Hepatocyte (in vitro differentiated cells): ENCODE data around the gene FOXO3. TPM values are rescaled to one million over a fixed set of nuclear protein-coding genes. Genes with fewer than 3 reads are reported as not detected.

Experiments
- DNase-seq: peaks from one replicate; pipeline ENCODE4 v3.0.0-alpha.2; 2016; ENCODE audit warnings: low spot score
- H2AFZ ChIP-seq: fragments of 200-600 bp; sonication (generic); 2 replicates; pipeline ENCODE4 v1.6.0; 2016; ENCODE audit warnings: antibody characterized with exemption, mild to moderate bottlenecking
- H3K27ac ChIP-seq: fragments of 200-600 bp; sonication (generic); 2 replicates; pipeline ENCODE4 v1.5.1; 2016; ENCODE audit warnings: mild to moderate bottlenecking
- H3K27me3 ChIP-seq: fragments of 200-600 bp; sonication (generic); 2 replicates; pipeline ENCODE4 v1.6.1; 2016
- H3K36me3 ChIP-seq: fragments of 200-600 bp; sonication (generic); replicated peaks from 2 replicates; pipeline ENCODE4 v1.5.1; 2016; ENCODE audit warnings: low read depth; ENCODE audit not compliant: insufficient read depth
- H3K4me1 ChIP-seq: fragments of 200-600 bp; sonication (generic); 2 replicates; pipeline ENCODE4 v1.5.1; 2016; ENCODE audit warnings: mild to moderate bottlenecking, moderate library complexity; ENCODE audit not compliant: insufficient read depth
- H3K4me2 ChIP-seq: fragments of 200-600 bp; sonication (generic); 2 replicates; pipeline ENCODE4 v1.6.0; 2016
- H3K4me3 ChIP-seq: fragments of 200-600 bp; sonication (generic); 2 replicates; pipeline ENCODE4 v1.5.1; 2016; ENCODE audit warnings: mild to moderate bottlenecking
- H3K79me2 ChIP-seq: fragments of 200-600 bp; sonication (generic); 2 replicates; pipeline ENCODE4 v1.6.0; 2017; ENCODE audit warnings: mild to moderate bottlenecking
- H3K9me2 ChIP-seq: fragments of 200-600 bp; sonication (generic); replicated peaks from 2 replicates; pipeline ENCODE4 v1.6.0; 2017; ENCODE audit warnings: mild to moderate bottlenecking; ENCODE audit not compliant: insufficient read depth
- H3K9me3 ChIP-seq: fragments of 200-600 bp; sonication (generic); 2 replicates; pipeline ENCODE4 v1.5.1; 2016; ENCODE audit warnings: low read depth, mild to moderate bottlenecking
- H4K20me1 ChIP-seq: fragments of 200-600 bp; sonication (generic); 2 replicates; pipeline ENCODE4 v1.6.0; 2016; ENCODE audit warnings: mild to moderate bottlenecking; ENCODE audit not compliant: insufficient read depth, poor library complexity, severe bottlenecking
- EZH2 ChIP-seq: fragments of 200-600 bp; sonication (generic); IDR thresholded peaks from 2 replicates; pipeline ENCODE4 v1.6.1; 2016; ENCODE audit warnings: antibody characterized with exemption, mild to moderate bottlenecking, borderline replicate concordance
- EZH2phosphoT487 ChIP-seq: fragments of 200-600 bp; sonication (generic); IDR thresholded peaks from one replicate; pipeline ENCODE4 v1.6.1; 2018; ENCODE audit warnings: antibody characterized with exemption, mild to moderate bottlenecking, low read depth, moderate library complexity; ENCODE audit not compliant: unreplicated experiment, severe bottlenecking
- WGBS: methylation state at CpG from one replicate; pipeline ENCODE4 v1.1.6; 2016; ENCODE audit warnings: low lambda C conversion rate; ENCODE audit errors: missing lambda C conversion rate; 5-methylcytosine and 5-hydroxymethylcytosine counted together
- polyA plus RNA-seq: library from polyadenylated mRNA; unstranded; fragments of >200 nt; fragmentation: Nextera tagmentation; extraction: Ambion mirVana; gene quantifications from 2 replicates; pipeline ENCODE4 v1.2.1, GENCODE V29; 2016
- total RNA-seq: library from RNA; depleted of rRNA; stranded (reverse); fragments of >200 nt; gene quantifications from 2 replicates; pipeline ENCODE4 v1.2.3, GENCODE V29; 2014
- TF ChIP-seq, protein P1 (sequence below): fragments of 200-600 bp; sonication (generic); IDR thresholded peaks from 2 replicates; pipeline ENCODE4 v1.5.1; 2016; ENCODE audit warnings: antibody characterized with exemption, mild to moderate bottlenecking; ENCODE audit not compliant: poor library complexity

The FOXO3 gene
- total RNA-seq: 51.0 and 54.9 TPM in 2 replicates
- polyA plus RNA-seq: 44.6 and 50.1 TPM in 2 replicates

DNA sequence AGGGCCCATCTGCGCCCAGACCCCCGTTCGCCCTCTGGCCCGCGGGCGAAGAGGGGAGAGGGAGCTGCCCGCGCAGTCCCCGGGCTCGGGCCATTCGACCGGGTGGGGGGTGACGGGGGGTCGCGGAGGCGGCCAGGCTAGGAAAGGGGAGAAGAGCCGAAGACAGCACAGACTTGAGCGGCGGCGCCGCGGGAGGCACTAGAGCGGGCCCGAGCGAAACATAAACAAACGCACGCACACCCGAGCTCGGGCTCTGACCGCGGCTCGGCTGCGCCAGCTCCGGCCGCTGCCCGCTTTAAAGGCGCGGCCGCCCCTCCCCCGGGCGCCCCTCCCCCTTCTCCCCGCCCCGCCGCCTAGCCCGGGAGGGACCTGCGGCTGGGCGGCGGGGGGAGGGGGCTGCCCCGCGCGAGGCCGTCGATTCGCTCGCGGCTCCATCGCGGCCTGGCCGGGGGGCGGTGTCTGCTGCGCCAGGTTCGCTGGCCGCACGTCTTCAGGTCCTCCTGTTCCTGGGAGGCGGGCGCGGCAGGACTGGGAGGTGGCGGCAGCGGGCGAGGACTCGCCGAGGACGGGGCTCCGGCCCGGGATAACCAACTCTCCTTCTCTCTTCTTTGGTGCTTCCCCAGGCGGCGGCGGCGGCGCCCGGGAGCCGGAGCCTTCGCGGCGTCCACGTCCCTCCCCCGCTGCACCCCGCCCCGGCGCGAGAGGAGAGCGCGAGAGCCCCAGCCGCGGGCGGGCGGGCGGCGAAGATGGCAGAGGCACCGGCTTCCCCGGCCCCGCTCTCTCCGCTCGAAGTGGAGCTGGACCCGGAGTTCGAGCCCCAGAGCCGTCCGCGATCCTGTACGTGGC, at the start of gene FOXO3:
Gene FOXO3, plus strand, starts transcription at position 455 of the 846 bp plus-strand sequence. Its CDS starts 292 bp downstream, at position 747.
- TF ChIP-seq, protein P1, sequence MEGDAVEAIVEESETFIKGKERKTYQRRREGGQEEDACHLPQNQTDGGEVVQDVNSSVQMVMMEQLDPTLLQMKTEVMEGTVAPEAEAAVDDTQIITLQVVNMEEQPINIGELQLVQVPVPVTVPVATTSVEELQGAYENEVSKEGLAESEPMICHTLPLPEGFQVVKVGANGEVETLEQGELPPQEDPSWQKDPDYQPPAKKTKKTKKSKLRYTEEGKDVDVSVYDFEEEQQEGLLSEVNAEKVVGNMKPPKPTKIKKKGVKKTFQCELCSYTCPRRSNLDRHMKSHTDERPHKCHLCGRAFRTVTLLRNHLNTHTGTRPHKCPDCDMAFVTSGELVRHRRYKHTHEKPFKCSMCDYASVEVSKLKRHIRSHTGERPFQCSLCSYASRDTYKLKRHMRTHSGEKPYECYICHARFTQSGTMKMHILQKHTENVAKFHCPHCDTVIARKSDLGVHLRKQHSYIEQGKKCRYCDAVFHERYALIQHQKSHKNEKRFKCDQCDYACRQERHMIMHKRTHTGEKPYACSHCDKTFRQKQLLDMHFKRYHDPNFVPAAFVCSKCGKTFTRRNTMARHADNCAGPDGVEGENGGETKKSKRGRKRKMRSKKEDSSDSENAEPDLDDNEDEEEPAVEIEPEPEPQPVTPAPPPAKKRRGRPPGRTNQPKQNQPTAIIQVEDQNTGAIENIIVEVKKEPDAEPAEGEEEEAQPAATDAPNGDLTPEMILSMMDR: peak; percentile 4
- no peak for TF ChIP-seq EZH2phosphoT487
- H3K4me3 ChIP-seq: peak within 1 kb of the TSS; percentile 94
- H2AFZ ChIP-seq: peak within 1 kb of the TSS; percentile 73
- peaks cover 34% of the 10 kb centered on the region for H3K4me1 ChIP-seq
- H3K9me2 ChIP-seq: no peaks in the 10 kb centered on the region
- H3K36me3 ChIP-seq: no peaks in the 10 kb centered on the region
- H3K27me3 ChIP-seq: no peaks in the 10 kb centered on the region
- no peaks in the 10 kb centered on the region for H3K9me3 ChIP-seq
- peaks cover 39% of the 10 kb centered on the region for H4K20me1 ChIP-seq
- peak within 1 kb of the TSS; percentile 99 for H3K27ac ChIP-seq
- peak within 1 kb of the TSS; percentile 89 for H3K4me2 ChIP-seq
- DNase-seq: peak; percentile 96
- peaks cover 41% of the 10 kb centered on the region for H3K79me2 ChIP-seq
- 4% methylated on average over 15 of the region's 110 CpGs for WGBS

GRCh38 chr6:108518714-108519576, 41.8 kb upstream of the FOXO3 start:
- WGBS: 81% methylated on average over 5 of the region's 5 CpGs
- no peak overlapping the region for H3K4me3 ChIP-seq
- no peaks in the 10 kb centered on the region for H3K79me2 ChIP-seq
- H3K9me2 ChIP-seq: no peaks in the 10 kb centered on the region
- H2AFZ ChIP-seq: no peak overlapping the region
- TF ChIP-seq, protein P1: peak; percentile 39
- TF ChIP-seq EZH2phosphoT487 (no peak), EZH2 (no peak)
- no peaks in the 10 kb centered on the region for H3K36me3 ChIP-seq
- H3K4me1 ChIP-seq: no peaks in the 10 kb centered on the region
- DNase-seq: no peak
- H4K20me1 ChIP-seq: no peaks in the 10 kb centered on the region
- H3K9me3 ChIP-seq: no peaks in the 10 kb centered on the region
- H3K27ac ChIP-seq: no peak overlapping the region
- no peaks in the 10 kb centered on the region for H3K27me3 ChIP-seq
- no peak overlapping the region for H3K4me2 ChIP-seq

GRCh38 chr6:108521616-108522107, 39.1 kb upstream of the FOXO3 start:
- Histone ChIP-seq H3K9me3 (no peaks in the 10 kb centered on the region), H3K27me3 (no peaks in the 10 kb centered on the region), H3K4me1 (no peaks in the 10 kb centered on the region), H3K4me2 (no peak overlapping the region), H3K79me2 (no peaks in the 10 kb centered on the region), H3K9me2 (no peaks in the 10 kb centered on the region), H3K4me3 (no peak overlapping the region), H3K36me3 (no peaks in the 10 kb centered on the region), H2AFZ (no peak overlapping the region), H4K20me1 (no peaks in the 10 kb centered on the region), H3K27ac (no peak overlapping the region)
- TF ChIP-seq EZH2: no peak
- TF ChIP-seq EZH2phosphoT487: no peak
- no peak for DNase-seq
- 85% methylated on average over 1 of the region's 1 CpG for WGBS
